ENCODE results near the gene TECPR1. TPM values are rescaled to one million over a fixed set of nuclear protein-coding genes. Genes with fewer than 3 reads are reported as not detected.

TECPR1 gene
- total RNA-seq, result 10 to 100 TPM; 34.5 to 35.3 TPM

- ChIA-PET CTCF (interaction anchor here (0.9 to 2.1 kb wide), 3 partner anchors 83 to 230 kb away, joined by 5 to 12 read pairs (median 6); no protein-coding TSS in a partner anchor), POLR2A (no interaction called here)
- Mint-ChIP-seq H3K4me1 (ENCODE audit: low read depth) (peaks cover 52% of the 10 kb centered on the region), H3K27ac (peak within 1 kb of the TSS; percentile 94), H3K36me3 (peaks cover 20% of the 10 kb centered on the region), H3K27me3 (no peaks in the 10 kb centered on the region), H3K4me3 (peak within 1 kb of the TSS; percentile 95), H3K9me3 (no peaks in the 10 kb centered on the region)
- peak; percentile 94 for DNase-seq
- intact Hi-C loops (cut with micrococcal nuclease), result loop anchor here (1.0 to 2.0 kb wide), 5 partner anchors 29 to 379 kb away; partner anchors contain the start of genes ASNS, BAIAP2L1, BRI3 and LMTK2
Measured at GRCh38 chr7:98251601-98252424, at the start of gene TECPR1. TECPR1 (minus strand) TSS chr7:98252232; CDS start chr7:98246146, 6,086 bp downstream.

- ChIA-PET CTCF (no interaction called here), POLR2A (interaction anchor here (0.6 kb wide), 1 partner anchor 590 kb away, joined by 3 read pairs; no protein-coding TSS in a partner anchor)
- H3K36me3 Mint-ChIP-seq, result no peaks in the 10 kb centered on the region
- no peaks in the 10 kb centered on the region for H3K4me1 Mint-ChIP-seq (ENCODE audit: low read depth)
- intact Hi-C loops (cut with micrococcal nuclease), result no loop called here
- DNase-seq, result no peak
- no peaks in the 10 kb centered on the region for H3K27me3 Mint-ChIP-seq
- no peaks in the 10 kb centered on the region for H3K9me3 Mint-ChIP-seq
- H3K4me3 Mint-ChIP-seq, result no peak overlapping the region
- no peak overlapping the region for H3K27ac Mint-ChIP-seq
Measured at GRCh38 chr7:98300595-98301372, 48.8 kb upstream of the TECPR1 start.

GRCh38 chr7:98297626-98298286 is 45.7 kb upstream of the TECPR1 start:
- Mint-ChIP-seq H3K4me1 (ENCODE audit: low read depth) (no peaks in the 10 kb centered on the region), H3K36me3 (no peaks in the 10 kb centered on the region), H3K27me3 (no peaks in the 10 kb centered on the region), H3K9me3 (no peaks in the 10 kb centered on the region), H3K4me3 (no peak overlapping the region), H3K27ac (no peak overlapping the region)
- intact Hi-C loops (cut with micrococcal nuclease), result no loop called here
- ChIA-PET POLR2A (no interaction called here), CTCF (no interaction called here)
- no peak for DNase-seq

GRCh38 chr7:98296833-98297232 is 44.8 kb upstream of the TECPR1 start:
- intact Hi-C loops (cut with micrococcal nuclease), result no loop called here
- H3K9me3 Mint-ChIP-seq, result no peaks in the 10 kb centered on the region
- no peaks in the 10 kb centered on the region for H3K4me1 Mint-ChIP-seq (ENCODE audit: low read depth)
- no peak overlapping the region for H3K4me3 Mint-ChIP-seq
- peaks cover 2% of the 10 kb centered on the region for H3K36me3 Mint-ChIP-seq
- H3K27ac Mint-ChIP-seq, result no peak overlapping the region
- ChIA-PET POLR2A (no interaction called here), CTCF (no interaction called here)
- no peak for DNase-seq
- no peaks in the 10 kb centered on the region for H3K27me3 Mint-ChIP-seq

GRCh38 chr7:98295467-98296192 is 43.6 kb upstream of the TECPR1 start:
- ChIA-PET POLR2A (no interaction called here), CTCF (no interaction called here)
- H3K4me1 Mint-ChIP-seq (ENCODE audit: low read depth), result no peaks in the 10 kb centered on the region
- H3K4me3 Mint-ChIP-seq, result no peak overlapping the region
- H3K27me3 Mint-ChIP-seq, result no peaks in the 10 kb centered on the region
- intact Hi-C loops (cut with micrococcal nuclease), result no loop called here
- no peaks in the 10 kb centered on the region for H3K9me3 Mint-ChIP-seq
- no peak for DNase-seq
- H3K36me3 Mint-ChIP-seq, result peaks cover 2% of the 10 kb centered on the region
- no peak overlapping the region for H3K27ac Mint-ChIP-seq

- ChIA-PET CTCF (interaction anchor here (0.6 kb wide), 1 partner anchor 106 kb away, joined by 5 read pairs; no protein-coding TSS in a partner anchor), POLR2A (no interaction called here)
- peak; percentile 52 for DNase-seq
- no peaks in the 10 kb centered on the region for H3K4me1 Mint-ChIP-seq (ENCODE audit: low read depth)
- H3K4me3 Mint-ChIP-seq, result no peak overlapping the region
- H3K36me3 Mint-ChIP-seq, result peaks cover 2% of the 10 kb centered on the region
- no peak overlapping the region for H3K27ac Mint-ChIP-seq
- no peaks in the 10 kb centered on the region for H3K9me3 Mint-ChIP-seq
- intact Hi-C loops (cut with micrococcal nuclease), result loop anchor here (1.0 kb wide), 1 partner anchor 106 kb away; the partner anchor contains the start of gene BAIAP2L1
- H3K27me3 Mint-ChIP-seq, result no peaks in the 10 kb centered on the region
Measured at GRCh38 chr7:98294798-98295382, 42.9 kb upstream of the TECPR1 start.

GRCh38 chr7:98294326-98294725 is 42.3 kb upstream of the TECPR1 start:
- Mint-ChIP-seq H3K4me1 (ENCODE audit: low read depth) (no peaks in the 10 kb centered on the region), H3K27me3 (no peaks in the 10 kb centered on the region), H3K27ac (no peak overlapping the region), H3K4me3 (no peak overlapping the region), H3K36me3 (peaks cover 2% of the 10 kb centered on the region), H3K9me3 (no peaks in the 10 kb centered on the region)
- POLR2A ChIA-PET, result no interaction called here
- intact Hi-C loops (cut with micrococcal nuclease), result loop anchor here (1.0 kb wide), 1 partner anchor 107 kb away; the partner anchor contains the start of gene BAIAP2L1
- DNase-seq, result no peak
- CTCF ChIA-PET, result interaction anchor here (0.6 kb wide), 1 partner anchor 107 kb away, joined by 5 read pairs; no protein-coding TSS in a partner anchor

GRCh38 chr7:98293746-98294145 is 41.7 kb upstream of the TECPR1 start:
- CTCF ChIA-PET, result no interaction called here
- H3K9me3 Mint-ChIP-seq, result no peaks in the 10 kb centered on the region
- no peaks in the 10 kb centered on the region for H3K4me1 Mint-ChIP-seq (ENCODE audit: low read depth)
- H3K36me3 Mint-ChIP-seq, result peaks cover 2% of the 10 kb centered on the region
- H3K4me3 Mint-ChIP-seq, result no peak overlapping the region
- intact Hi-C loops (cut with micrococcal nuclease), result loop anchor here (1.0 kb wide), 1 partner anchor 108 kb away; the partner anchor contains the start of gene BAIAP2L1
- no peaks in the 10 kb centered on the region for H3K27me3 Mint-ChIP-seq
- H3K27ac Mint-ChIP-seq, result no peak overlapping the region
- POLR2A ChIA-PET, result no interaction called here
- no peak for DNase-seq

- no peak overlapping the region for H3K27ac Mint-ChIP-seq
- H3K4me1 Mint-ChIP-seq (ENCODE audit: low read depth), result no peaks in the 10 kb centered on the region
- CTCF ChIA-PET, result no interaction called here
- intact Hi-C loops (cut with micrococcal nuclease), result no loop called here
- no peaks in the 10 kb centered on the region for H3K9me3 Mint-ChIP-seq
- POLR2A ChIA-PET, result no interaction called here
- H3K4me3 Mint-ChIP-seq, result no peak overlapping the region
- no peak for DNase-seq
- peaks cover 2% of the 10 kb centered on the region for H3K36me3 Mint-ChIP-seq
- no peaks in the 10 kb centered on the region for H3K27me3 Mint-ChIP-seq
Measured at GRCh38 chr7:98293265-98293664, 41.2 kb upstream of the TECPR1 start.

- no peak overlapping the region for H3K27ac Mint-ChIP-seq
- H3K4me3 Mint-ChIP-seq, result no peak overlapping the region
- H3K36me3 Mint-ChIP-seq, result peaks cover 2% of the 10 kb centered on the region
- CTCF ChIA-PET, result no interaction called here
- no peaks in the 10 kb centered on the region for H3K4me1 Mint-ChIP-seq (ENCODE audit: low read depth)
- no peaks in the 10 kb centered on the region for H3K9me3 Mint-ChIP-seq
- H3K27me3 Mint-ChIP-seq, result no peaks in the 10 kb centered on the region
- intact Hi-C loops (cut with micrococcal nuclease), result no loop called here
- POLR2A ChIA-PET, result no interaction called here
- no peak for DNase-seq
Measured at GRCh38 chr7:98291717-98292116, 39.7 kb upstream of the TECPR1 start.

GRCh38 chr7:98289333-98289875 is 37.4 kb upstream of the TECPR1 start:
- Mint-ChIP-seq H3K27ac (no peak overlapping the region), H3K36me3 (peaks cover 2% of the 10 kb centered on the region), H3K4me1 (ENCODE audit: low read depth) (peaks cover 8% of the 10 kb centered on the region), H3K9me3 (no peaks in the 10 kb centered on the region), H3K27me3 (no peaks in the 10 kb centered on the region), H3K4me3 (no peak overlapping the region)
- DNase-seq, result no peak
- intact Hi-C loops (cut with micrococcal nuclease), result no loop called here
- ChIA-PET CTCF (no interaction called here), POLR2A (no interaction called here)

Measured in activated CD4-positive, alpha-beta memory T cell treated with anti-CD3 and anti-CD28 coated beads for 36 hours (primary cell).